Glomerular visceral epithelial cell (primary cell): ENCODE measurements around the gene PIK3R1.
"Not testable (repeated sequence)": the region's sequence is repeated elsewhere in the genome, so short reads cannot be mapped to it uniquely, and the experiment has no call there.

Experiments used
- DNase-seq: peaks from one replicate; pipeline ENCODE4 v3.0.0-alpha.2; 2016; ENCODE audit errors: extremely low spot score

The PIK3R1 gene

GRCh38 chr5:68193481-68194036, 22.0 kb upstream of the PIK3R1 start:
- no peak for DNase-seq

GRCh38 chr5:68194386-68194785, 21.2 kb upstream of the PIK3R1 start:
- DNase-seq: no peak

- no peak for DNase-seq
These were observed 20.4 kb upstream of the PIK3R1 start for GRCh38 chr5:68195137-68195536.

- DNase-seq: no peak
These were observed 18.7 kb upstream of the PIK3R1 start for GRCh38 chr5:68196876-68197275.

- no peak for DNase-seq
These were observed 15.3 kb upstream of the PIK3R1 start for GRCh38 chr5:68200288-68200687.

- not testable (repeated sequence) for DNase-seq
These were observed 4.9 kb upstream of the PIK3R1 start for GRCh38 chr5:68210654-68211053.

- DNase-seq: no peak
These were observed 911 bp upstream of the PIK3R1 start for GRCh38 chr5:68214482-68215207.

GRCh38 chr5:68215898-68216244, 315 bp downstream of the PIK3R1 start:
- no peak for DNase-seq

- peak; percentile 63 for DNase-seq
These were observed 890 bp downstream of the PIK3R1 start for GRCh38 chr5:68216245-68217046.

GRCh38 chr5:68217047-68217355, 1.4 kb downstream of the PIK3R1 start:
- no peak for DNase-seq

GRCh38 chr5:68217528-68217927, 2.0 kb downstream of the PIK3R1 start:
- DNase-seq: peak; percentile 20

- peak; percentile 31 for DNase-seq
These were observed 3.7 kb downstream of the PIK3R1 start for GRCh38 chr5:68219161-68219816.

- no peak for DNase-seq
These were observed 4.7 kb downstream of the PIK3R1 start for GRCh38 chr5:68220260-68220659.

GRCh38 chr5:68220914-68221313, 5.4 kb downstream of the PIK3R1 start:
- no peak for DNase-seq

- no peak for DNase-seq
These were observed 5.9 kb downstream of the PIK3R1 start for GRCh38 chr5:68221488-68221887.

GRCh38 chr5:68222310-68222709, 6.8 kb downstream of the PIK3R1 start:
- no peak for DNase-seq

GRCh38 chr5:68222824-68223354, 7.3 kb downstream of the PIK3R1 start:
- DNase-seq: no peak

GRCh38 chr5:68223904-68224303, 8.3 kb downstream of the PIK3R1 start:
- DNase-seq: no peak

- DNase-seq: no peak
These were observed 9.1 kb downstream of the PIK3R1 start for GRCh38 chr5:68224509-68225187.

GRCh38 chr5:68225188-68225910, 9.8 kb downstream of the PIK3R1 start:
- peak; percentile 73 for DNase-seq

- DNase-seq: no peak
These were observed 10.5 kb downstream of the PIK3R1 start for GRCh38 chr5:68225911-68226545.
